Adrenal gland (tissue), 12 donors: ENCODE measurements around the gene HIBADH. TPM values are rescaled to one million over a fixed set of nuclear protein-coding genes. Genes with fewer than 3 reads are reported as not detected.
"Not testable (repeated sequence)": the region's sequence is repeated elsewhere in the genome, so short reads cannot be mapped to it uniquely, and the experiment has no call there.

Experiments used
- DNase-seq, 7 donors: peaks; one replicate each; pipeline ENCODE4 v3.0.0-alpha.2; 2019 to 2020
- H3K27ac ChIP-seq, 5 donors: fragments of 200-600 bp; sonication (generic) in 4 of 5; 1 replicate in 3 of 5; 2 replicates in 2 of 5; pipeline versions ENCODE4 v1.5.1 to v1.8.0; 2016 to 2020; ENCODE audit warnings: mild to moderate bottlenecking in 1 of 5
- H3K27me3 ChIP-seq: fragments of 200-600 bp; 2 replicates; pipeline ENCODE4 v1.8.0; 2021
- H3K36me3 ChIP-seq, 2 donors: fragments of 200-600 bp; replicated peaks in 1 of 2; 1 replicate in 1 of 2; 2 replicates in 1 of 2; pipeline versions ENCODE4 v1.5.1 to v1.8.0; 2018 to 2022
- H3K4me1 ChIP-seq, 2 donors: fragments of 200-600 bp; replicated peaks in 1 of 2; 1 replicate in 1 of 2; 2 replicates in 1 of 2; pipeline versions ENCODE4 v1.5.1 to v1.8.0; 2018 to 2021
- H3K4me3 ChIP-seq, 4 donors: fragments of 200-600 bp; sonication (generic) in 3 of 4; one replicate each; pipeline ENCODE4 v1.5.1; 2016 to 2018
- H3K9me3 ChIP-seq, 3 donors: fragments of 200-600 bp; sonication (generic) in 1 of 3; replicated peaks in 1 of 3; 1 replicate in 2 of 3; 2 replicates in 1 of 3; pipeline versions ENCODE4 v1.5.1 to v1.8.0; 2016 to 2021
- CTCF ChIP-seq, 6 experiments: fragments of 450-650 bp in 4 of 6; fragments of 200-600 bp in 2 of 6; sonication (generic) in 1 of 6; IDR thresholded peaks; 1 replicate in 5 of 6; 2 replicates in 1 of 6; pipeline versions ENCODE4 v1.5.1 to v1.8.0; 2016 to 2021; ENCODE audit warnings: antibody characterized with exemption in 6 of 6, mild to moderate bottlenecking in 2 of 6, moderate library complexity in 1 of 6
- POLR2A ChIP-seq, 2 donors: fragments of 450-650 bp; IDR thresholded peaks; one replicate each; pipeline ENCODE4 v1.6.1; 2017; ENCODE audit warnings: antibody characterized with exemption in 2 of 2, mild to moderate bottlenecking in 2 of 2, moderate library complexity in 1 of 2
- WGBS, 4 donors: extraction: QIAGEN DNeasy Blood & Tissue Kit in 2 of 4; methylation state at CpG; one replicate each; pipeline versions ENCODE4 v1.1.5 to v1.1.7; 2013 to 2017; 5-methylcytosine and 5-hydroxymethylcytosine counted together
- intact Hi-C, 2 donors: fragments of 100-400 bp; cut with DNase I; formaldehyde crosslinking; loops; one replicate each; pipeline versions ENCODE4 v1.14.1 to v1.15.0; 2022 to 2023
- polyA plus RNA-seq, 3 donors: library from polyadenylated mRNA; stranded (reverse); fragments of 200-250 nt in 2 of 3; fragments of 350-450 nt in 1 of 3; fragmentation: Illumina TruSeq in 1 of 3; extraction: RNeasy Lipid Tissue Mini Kit (QIAGEN cat#74804) in 1 of 3; gene quantifications; one replicate each; pipeline ENCODE4 v1.2.3, GENCODE V29; 2013 to 2014
- total RNA-seq, 9 donors: library from RNA; depleted of rRNA in 4 of 9; stranded (reverse); fragments of >200 nt in 4 of 9; fragments of 120-200 nt in 1 of 9; fragmentation: NEBNext Ultra II Directional in 1 of 9; extraction: Animal tissue kit (Norgen Biotek cat#: 25700) in 1 of 9; gene quantifications; one replicate each; pipeline versions ENCODE4 v1.1.0 to v1.2.4, GENCODE V29; 2013 to 2023
- donor health status: healthy with polysubstance abuse.
- donor health status: Bipolar disorder and iron deficiency.
- donor health status: DM: yes; HTN: yes; CAD: no.
- donor health status: DM: no; HTN: no; CAD: no.
- donor health status: DM: no; HTN: no; CAD: no.
- donor health status: DM: yes; HTN: yes; CAD: no.

The HIBADH gene
- total and polyA plus RNA-seq, 12 donors, result 42.9 to 227 (median 130) TPM

GRCh38 chr7:27581119-27581518 is 81.6 kb downstream of the HIBADH start:
- no peaks in the 10 kb centered on the region for H3K4me1 ChIP-seq
- intact Hi-C loops, result no loop called here
- H3K27me3 ChIP-seq, result no peaks in the 10 kb centered on the region
- DNase-seq, result no peak
- TF ChIP-seq POLR2A (IDR thresholded peaks at IDR 0.05) (no peak), CTCF (IDR thresholded peaks at IDR 0.05) (no peak)
- peaks cover 0 to 7% (median 0%) of the 10 kb centered on the region in 3 donors for H3K9me3 ChIP-seq
- no peak overlapping the region for H3K4me3 ChIP-seq
- no peak overlapping the region for H3K27ac ChIP-seq
- 68 to 80% (median 77%) methylated on average over 2 of the region's 2 CpGs for WGBS, 4 donors
- no peaks in the 10 kb centered on the region for H3K36me3 ChIP-seq

- Histone ChIP-seq H3K9me3 (peaks cover 0 to 7% (median 0%) of the 10 kb centered on the region in 3 donors), H3K4me1 (no peaks in the 10 kb centered on the region)
- WGBS, 4 donors, result 73 to 87% (median 78%) methylated on average over 3 of the region's 3 CpGs
These were observed 83.1 kb downstream of the HIBADH start for GRCh38 chr7:27579565-27579964.

GRCh38 chr7:27578169-27578568 is 84.5 kb downstream of the HIBADH start:
- not testable (repeated sequence) for DNase-seq, H3K27me3 ChIP-seq, H3K36me3 ChIP-seq, H3K4me1 ChIP-seq, H3K27ac ChIP-seq, H3K4me3 ChIP-seq, H3K9me3 ChIP-seq
- WGBS, 4 donors, result 86 to 94% (median 92%) methylated on average over 7 of the region's 7 CpGs
- intact Hi-C loops, result loop anchor here in 1 of 2 donors (10.0 kb wide), 2 partner anchors 343 to 373 kb away; partner anchors contain the start of gene HOXA13

More at GRCh38 chr7:27579565-27579964, 83.1 kb downstream of the HIBADH start:
- DNase-seq, result no peak
- H3K27ac ChIP-seq, result no peak overlapping the region
- TF ChIP-seq POLR2A (IDR thresholded peaks at IDR 0.05) (no peak), CTCF (IDR thresholded peaks at IDR 0.05) (no peak)
- no peaks in the 10 kb centered on the region for H3K36me3 ChIP-seq
- intact Hi-C loops, result loop anchor here in 1 of 2 donors (10.0 kb wide), 2 partner anchors 345 to 375 kb away; partner anchors contain the start of gene HOXA13
- H3K4me3 ChIP-seq, result no peak overlapping the region
- no peaks in the 10 kb centered on the region for H3K27me3 ChIP-seq

- H3K4me1 ChIP-seq, result no peaks in the 10 kb centered on the region
- H3K4me3 ChIP-seq, result no peak overlapping the region
- no peak overlapping the region for H3K27ac ChIP-seq
- TF ChIP-seq CTCF (IDR thresholded peaks at IDR 0.05) (peak; percentile 36 to 76 (median 60)), POLR2A (IDR thresholded peaks at IDR 0.05) (no peak)
- intact Hi-C loops, result loop anchor here in 1 of 2 donors (10.0 kb wide), 2 partner anchors 342 to 372 kb away; partner anchors contain the start of gene HOXA13
- no peak for DNase-seq
- no peaks in the 10 kb centered on the region for H3K9me3 ChIP-seq
- no peaks in the 10 kb centered on the region for H3K27me3 ChIP-seq
- no peaks in the 10 kb centered on the region for H3K36me3 ChIP-seq
- 83 to 90% (median 87%) methylated on average over 3 of the region's 3 CpGs for WGBS, 4 donors
These were observed 86.2 kb downstream of the HIBADH start for GRCh38 chr7:27576360-27576944.

- Histone ChIP-seq H3K4me3 (no peak overlapping the region), H3K36me3 (no peaks in the 10 kb centered on the region), H3K27me3 (no peaks in the 10 kb centered on the region), H3K4me1 (no peaks in the 10 kb centered on the region), H3K9me3 (no peaks in the 10 kb centered on the region), H3K27ac (no peak overlapping the region)
- intact Hi-C loops, result loop anchor here in 1 of 2 donors (10.0 kb wide), 2 partner anchors 341 to 371 kb away; partner anchors contain the start of gene HOXA13
- no peak for DNase-seq
- TF ChIP-seq POLR2A (IDR thresholded peaks at IDR 0.05), result no peak
- no peak for TF ChIP-seq CTCF (IDR thresholded peaks at IDR 0.05)
- WGBS, 4 donors, result 77 to 83% (median 78%) methylated on average over 3 of the region's 3 CpGs
These were observed 87.1 kb downstream of the HIBADH start for GRCh38 chr7:27575613-27576012.
